ENCODE results near the gene HEXIM2.
"Not testable (repeated sequence)": the region's sequence is repeated elsewhere in the genome, so short reads cannot be mapped to it uniquely, and the experiment has no call there.

HEXIM2 gene

DNA sequence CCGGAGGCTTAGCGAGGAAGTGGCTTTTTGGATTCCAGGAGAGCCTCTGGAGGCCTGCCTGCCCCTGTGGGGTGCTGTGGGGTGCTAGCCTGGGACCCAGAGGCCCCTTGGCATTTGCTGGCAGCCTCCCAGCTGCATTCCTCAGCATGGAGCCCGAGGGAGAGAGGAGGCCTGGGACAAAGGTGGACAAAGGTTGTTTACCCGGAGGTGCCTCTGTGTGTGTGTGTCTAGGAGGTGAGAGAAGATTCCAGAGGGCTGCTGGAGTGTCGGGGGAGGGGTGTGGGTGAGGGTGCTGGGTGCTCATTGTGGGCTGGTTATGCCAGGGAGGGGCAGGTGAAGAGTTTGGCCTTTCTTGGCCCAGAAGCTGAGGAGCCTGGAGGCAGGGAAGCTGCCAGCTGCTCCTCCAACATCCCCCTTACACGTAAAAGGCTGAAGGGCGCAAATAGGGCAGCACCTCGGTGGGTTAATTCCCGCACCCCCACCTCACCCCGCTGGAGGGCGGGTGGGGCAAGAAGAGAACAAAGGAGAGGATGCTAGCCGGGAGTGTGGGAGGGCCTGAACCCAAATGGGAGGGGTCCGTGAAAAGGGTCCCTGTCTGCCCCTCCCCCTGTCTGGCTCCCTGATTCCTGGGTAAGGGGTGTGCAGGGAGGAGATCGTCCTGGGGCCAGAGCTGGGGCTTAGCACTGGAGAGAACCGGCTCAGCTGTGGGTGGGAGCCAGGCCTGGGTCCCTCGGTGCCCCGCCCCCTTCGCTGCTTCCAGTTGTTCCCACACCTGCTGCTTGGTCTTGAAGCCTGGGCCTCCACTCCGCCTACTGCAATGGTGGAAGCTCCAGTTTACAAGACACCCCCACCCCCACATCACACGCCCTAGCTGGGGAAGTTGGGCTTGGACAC, 9.9 kb downstream of the HEXIM2 start:
- no peak for DNase-seq

DNA sequence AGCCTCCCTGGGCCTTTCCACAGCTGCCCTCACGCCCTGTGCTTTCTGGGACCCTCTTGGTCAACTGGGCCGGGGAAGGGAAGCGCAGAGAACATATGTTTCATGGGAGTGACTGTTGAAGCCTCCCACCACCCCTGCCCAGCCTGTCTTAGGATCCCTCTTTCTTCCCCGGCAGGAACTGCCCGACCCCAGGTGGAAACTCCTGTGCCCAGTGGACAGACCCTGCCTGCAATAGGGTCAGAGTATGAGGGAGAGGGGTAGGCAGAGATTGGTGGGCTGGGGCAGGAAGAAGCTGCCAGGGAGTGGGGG, 10.5 kb downstream of the HEXIM2 start:
- no peak for DNase-seq

DNA sequence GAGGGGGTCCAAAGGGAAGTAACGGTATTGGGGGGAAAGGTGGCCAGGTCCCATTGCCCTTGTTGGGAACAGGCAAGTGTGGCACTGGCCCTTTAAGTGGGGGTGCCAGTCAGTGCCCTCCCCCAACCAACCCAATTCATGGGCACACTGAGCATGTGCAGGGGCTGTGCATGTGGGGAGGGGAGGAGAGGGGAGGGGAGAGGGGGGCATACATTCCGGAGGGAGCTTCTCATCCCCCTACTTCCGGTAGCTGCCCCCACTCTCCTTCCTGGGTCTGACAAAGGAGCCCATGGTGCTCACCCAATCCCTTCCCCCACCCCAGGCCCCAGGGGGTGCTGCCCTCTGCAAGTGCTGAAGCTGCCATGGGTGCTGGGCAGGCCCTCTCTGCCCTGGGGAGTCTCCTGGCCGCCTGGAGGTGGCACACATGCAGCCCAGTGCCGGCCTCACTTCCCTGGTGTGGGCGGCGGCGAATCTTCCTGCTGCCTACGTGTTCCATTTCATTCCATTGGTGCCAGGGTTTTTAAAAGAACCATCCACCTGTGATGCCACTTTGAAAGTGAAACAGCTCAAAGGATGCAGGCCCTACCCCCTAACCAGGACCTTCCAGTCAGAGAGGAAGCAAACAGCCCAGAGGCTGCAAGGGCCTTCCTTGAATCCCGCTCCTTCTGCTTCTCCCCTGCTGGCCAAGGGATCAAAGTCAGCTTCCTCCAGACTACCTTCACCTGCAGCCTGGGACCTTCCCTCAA, 11.0 kb downstream of the HEXIM2 start:
- DNase-seq = peak; percentile 54

DNA sequence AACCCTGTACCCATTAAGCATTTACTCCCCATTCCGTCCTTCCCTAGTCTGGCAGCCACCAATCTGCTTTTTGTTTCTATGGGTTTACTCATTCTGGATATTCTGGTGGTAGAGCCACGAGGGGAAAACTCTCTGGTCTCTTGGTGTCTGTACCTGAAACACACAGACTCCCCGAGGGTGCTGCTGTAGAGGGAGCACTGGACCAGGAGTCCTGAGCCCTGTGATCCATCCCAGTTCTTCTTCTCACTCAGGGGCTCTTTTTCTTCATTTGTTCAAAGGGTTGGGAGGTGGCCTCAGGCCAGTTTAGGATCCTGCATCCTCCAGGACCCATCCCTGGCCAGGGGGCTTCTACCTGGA, 14.1 kb downstream of the HEXIM2 start:
- DNase-seq = no peak

DNA sequence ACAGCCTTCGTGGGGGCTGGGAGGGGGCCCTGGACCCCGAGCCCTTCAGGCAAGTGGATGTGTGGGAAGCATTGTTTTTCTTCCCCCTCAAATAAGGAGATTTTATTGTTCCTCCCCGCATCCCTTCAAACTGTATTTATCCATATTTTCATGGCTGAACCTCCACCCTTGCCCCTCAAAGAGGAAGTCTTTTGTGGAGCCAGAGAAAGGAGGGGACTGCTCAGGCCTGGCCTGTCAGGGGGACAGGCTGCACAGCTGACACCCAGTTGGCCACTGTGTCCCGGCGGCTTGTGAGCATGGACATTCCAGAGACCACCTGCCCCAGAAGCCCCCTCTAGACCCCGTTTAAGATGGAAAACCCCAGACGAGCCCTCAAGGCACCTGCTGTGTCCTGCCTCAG, 15.9 kb downstream of the HEXIM2 start:
- no peak for DNase-seq

- no peak for DNase-seq
These were observed 22.5 kb downstream of the HEXIM2 start for GRCh38 chr17:45184144-45184543.

- DNase-seq = no peak
These were observed 25.2 kb downstream of the HEXIM2 start for GRCh38 chr17:45186801-45187354.

DNA sequence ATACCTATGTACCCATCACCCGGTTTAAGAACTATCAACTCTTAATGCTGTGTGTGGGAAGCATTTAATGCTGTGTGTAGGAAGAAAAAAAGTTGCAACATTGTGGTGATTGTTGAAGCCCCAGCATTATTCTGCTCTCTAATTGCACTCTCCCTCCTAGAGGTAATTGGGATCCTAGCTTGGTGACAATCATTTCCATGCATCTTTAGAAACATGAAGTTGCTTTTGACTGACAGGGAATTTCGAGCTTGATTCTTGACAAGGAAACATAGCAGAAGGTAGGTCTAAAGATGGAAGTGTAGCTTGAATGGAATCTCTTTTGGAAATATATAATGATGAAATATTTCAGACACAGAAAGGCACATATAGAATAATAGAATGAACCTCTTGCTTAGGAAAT, 27.3 kb downstream of the HEXIM2 start:
- DNase-seq = no peak

DNA sequence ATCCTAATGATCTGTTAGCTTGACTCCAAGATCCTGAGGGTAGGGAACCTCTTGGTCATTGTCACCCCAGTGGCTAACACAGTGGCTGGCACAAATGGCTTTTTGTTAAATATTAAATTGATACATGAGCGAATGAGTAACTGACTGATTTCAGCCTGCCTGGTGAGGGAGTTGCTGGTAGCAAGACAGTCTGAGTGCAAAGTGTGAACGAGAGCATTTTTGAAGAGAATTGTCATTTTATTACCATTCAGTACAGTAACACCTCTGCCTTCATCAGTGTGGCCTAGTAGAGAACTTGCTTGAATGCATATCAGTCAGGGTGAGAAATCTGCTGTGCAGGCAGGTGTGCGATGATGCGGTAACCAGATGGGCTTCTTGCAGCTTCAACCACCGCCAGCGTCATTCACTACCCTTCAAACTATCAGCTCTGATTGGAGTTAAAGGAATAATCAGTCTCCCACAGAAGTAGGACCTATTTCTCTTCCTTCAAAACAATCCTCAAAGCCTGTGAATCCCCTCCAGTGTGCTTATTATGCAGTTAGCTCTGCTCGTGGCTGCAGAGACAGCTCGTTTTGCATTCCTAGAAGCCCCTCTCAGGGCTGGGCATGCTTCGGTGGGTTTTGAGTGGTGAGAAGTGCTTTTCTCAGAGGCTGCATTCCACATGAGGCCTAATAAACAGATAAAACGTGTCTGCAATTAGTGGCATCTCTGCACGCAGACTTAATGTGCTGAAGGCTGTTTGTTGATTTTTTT, 29.0 kb downstream of the HEXIM2 start:
- no peak for DNase-seq

DNA sequence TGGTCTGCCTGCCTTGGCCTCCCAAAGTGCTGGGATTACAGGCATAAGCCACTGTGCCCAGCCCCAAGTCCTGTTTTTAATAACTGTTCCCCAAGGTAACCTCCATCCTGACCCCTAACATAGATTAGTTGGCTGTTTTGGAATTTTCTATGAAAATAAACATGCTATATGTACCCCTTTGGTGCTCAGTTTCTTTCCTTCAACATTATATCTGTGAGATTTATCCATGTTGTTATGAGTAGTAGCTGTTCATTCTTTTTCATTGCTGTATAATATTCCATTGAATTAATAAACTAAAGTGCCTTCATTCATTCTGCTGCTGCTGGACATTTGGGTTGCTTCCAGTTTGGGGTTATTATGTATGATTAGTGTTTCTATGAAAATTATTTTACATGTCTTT, 33.7 kb downstream of the HEXIM2 start:
- no peak for DNase-seq

GRCh38 chr17:45197108-45197507, 35.4 kb downstream of the HEXIM2 start:
- DNase-seq = no peak

GRCh38 chr17:45197555-45198334, 36.1 kb downstream of the HEXIM2 start:
- peak; percentile 89 for DNase-seq

DNA sequence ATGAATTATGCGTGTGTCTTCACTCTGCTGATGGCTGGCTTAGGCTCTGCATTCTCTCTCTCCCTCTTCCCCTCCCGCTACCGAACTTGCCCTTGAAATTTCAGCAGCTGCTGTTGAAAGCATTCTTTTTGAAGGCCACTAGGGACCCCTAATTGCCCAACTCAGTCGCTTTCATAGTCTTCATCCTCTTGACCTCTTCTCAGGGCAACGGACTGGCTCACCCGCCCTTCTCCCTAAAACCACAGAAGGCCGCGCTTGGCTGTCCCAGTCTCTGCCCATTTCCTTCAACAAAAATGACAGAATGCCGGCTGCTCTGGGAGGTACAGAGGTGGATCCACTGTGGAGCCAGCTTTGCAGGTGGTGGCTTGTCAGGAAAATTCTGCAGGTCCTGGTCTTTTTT, 39.0 kb downstream of the HEXIM2 start:
- DNase-seq = no peak

DNA sequence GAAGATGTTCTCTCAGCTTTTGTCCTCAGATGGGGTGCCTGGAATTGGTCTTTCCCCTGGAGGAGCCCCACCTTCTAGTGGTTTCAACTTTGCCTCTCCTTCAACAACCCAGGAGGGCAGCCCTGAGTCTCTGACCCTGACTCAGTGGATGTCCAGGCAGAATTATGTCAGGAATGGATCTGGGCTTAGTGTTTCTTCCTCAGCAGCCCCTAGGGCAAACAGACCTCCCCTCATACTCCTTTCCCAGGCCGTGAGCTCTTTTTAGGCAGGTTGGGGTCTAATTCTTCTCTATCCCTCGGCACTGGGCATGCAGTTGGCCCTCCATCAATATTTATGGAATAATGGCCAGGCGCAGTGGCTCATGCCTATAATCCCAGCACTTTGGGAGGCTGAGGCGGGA, 39.8 kb downstream of the HEXIM2 start:
- DNase-seq = no peak

DNA sequence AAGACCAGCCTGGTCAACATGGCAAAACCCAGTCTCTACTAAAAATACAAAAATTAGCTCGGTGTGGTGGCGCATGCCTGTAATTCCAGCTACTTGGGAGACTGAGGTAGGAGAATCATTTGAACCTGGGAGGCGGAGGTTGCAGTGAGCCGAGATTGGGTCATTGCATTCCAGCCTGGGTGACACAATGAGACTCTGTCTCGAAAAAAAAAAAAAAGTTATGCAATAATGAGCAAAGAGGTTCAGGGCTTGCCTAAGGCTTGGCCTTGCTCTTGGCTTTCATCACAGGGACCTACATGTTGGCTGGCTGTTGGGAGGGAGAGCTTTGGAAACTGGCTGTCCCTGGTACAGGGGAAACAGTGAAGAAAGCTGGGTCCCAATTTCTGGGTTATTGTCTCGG, 40.2 kb downstream of the HEXIM2 start:
- not testable (repeated sequence) for DNase-seq

DNA sequence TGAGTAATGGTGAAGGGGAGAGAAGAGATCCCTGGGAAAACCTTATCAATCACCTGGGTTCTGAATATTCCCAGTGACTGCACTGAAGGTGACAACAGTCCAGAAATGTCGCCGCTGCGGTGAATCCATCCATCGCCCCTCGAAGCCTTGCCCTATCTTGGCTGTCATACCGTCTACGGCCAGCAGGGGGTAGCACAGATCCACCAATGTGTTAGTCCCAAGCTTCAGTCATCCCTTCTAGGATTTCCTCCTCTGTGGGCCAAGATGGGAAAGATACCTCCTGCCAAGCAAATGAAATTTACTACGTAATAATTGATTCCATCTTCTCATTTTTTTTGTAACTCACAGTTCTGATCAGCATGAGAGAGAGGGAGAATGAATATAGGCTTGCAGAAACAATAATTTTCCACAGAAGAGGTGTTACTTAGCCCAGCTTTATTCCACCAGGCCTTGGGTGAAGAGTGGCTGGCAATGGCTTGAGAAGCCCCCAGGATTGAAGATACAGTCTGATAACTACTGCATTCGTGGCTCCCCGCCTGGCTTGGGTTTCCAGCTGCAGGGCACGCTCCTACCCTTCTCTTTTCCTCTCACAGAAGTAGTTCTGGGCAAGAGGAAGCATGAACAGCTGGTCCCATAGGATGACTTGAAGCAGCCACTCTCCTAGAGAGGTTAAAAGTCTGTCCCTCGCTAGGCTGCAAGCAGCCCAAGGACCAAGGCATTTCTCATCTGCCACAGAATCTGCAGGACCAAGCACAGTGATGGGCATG, 57.4 kb downstream of the HEXIM2 start:
- peak; percentile 90 for DNase-seq

Measured in activated gamma-delta T cell treated with Interleukin-2 at 50 U/mL for 16 hours (primary cell).